ENCODE measurements around the gene ZNF880. TPM values are rescaled to one million over a fixed set of nuclear protein-coding genes. Genes with fewer than 3 reads are reported as not detected.

ZNF880 gene
- total and polyA plus RNA-seq, 2 donors (not counting 1 experiment from before 2014, with no cell fraction given): 34.1 to 35.7 TPM

- no peak overlapping the region for H2AFZ ChIP-seq (ENCODE audit: insufficient read depth, low read depth, low read length, poor library complexity, severe bottlenecking)
- no peaks in the 10 kb centered on the region for H3K36me3 ChIP-seq (replicated peaks in 1 of 2; ENCODE audit: control extremely low read depth in 1 of 2, control insufficient read depth in 1 of 2, extremely low read depth in 1 of 2, insufficient read depth in 2 of 2, low read length in 1 of 2)
- H3K27me3 ChIP-seq (replicated peaks in 1 of 4; ENCODE audit: control extremely low read depth in 1 of 4, control insufficient read depth in 3 of 4, insufficient read depth in 4 of 4, low read length in 3 of 4): no peaks in the 10 kb centered on the region
- peaks cover 3 to 41% (median 3%) of the 10 kb centered on the region in 3 donors for H3K9me3 ChIP-seq (ENCODE audit: control extremely low read depth in 1 of 3, control insufficient read depth in 2 of 3, insufficient read depth in 1 of 3, low read length in 2 of 3)
- no peak overlapping the region for H3K4me2 ChIP-seq (replicated peaks; ENCODE audit: low read depth, low read length, poor library complexity, severe bottlenecking)
- CTCF ChIA-PET: interaction anchor here (0.6 to 1.6 kb wide), 4 partner anchors 10 to 406 kb away, joined by 3 to 4 read pairs (median 4); no protein-coding TSS in a partner anchor
- Mint-ChIP-seq H3K4me1 (no peaks in the 10 kb centered on the region), H3K27me3 (no peaks in the 10 kb centered on the region), H3K27ac (no peak overlapping the region), H3K4me3 (no peak overlapping the region), H3K9me3 (ENCODE audit: insufficient read depth) (no peaks in the 10 kb centered on the region)
- TF ChIP-seq EZH2 (IDR thresholded peaks at IDR 0.05; ENCODE audit: borderline replicate concordance, insufficient read depth, low read depth, low read length, poor library complexity, severe bottlenecking) (no peak), CTCF (IDR thresholded peaks at IDR 0.05) (peak; percentile 57)
- WGBS (ENCODE audit: insufficient coverage): 41% methylated on average over 7 of the region's 8 CpGs
- H3K4me3 ChIP-seq (ENCODE audit: control extremely low read depth in 1 of 5, extremely low read depth in 1 of 5, insufficient read depth in 1 of 5, low read depth in 2 of 5, low read length in 4 of 5): no peak overlapping the region
- ATAC-seq (ENCODE audit: low read depth) (peak; percentile 73), DNase-seq (peak; percentile 61)
- POLR2A ChIA-PET: no interaction called here
- H4K20me1 ChIP-seq (ENCODE audit: control insufficient read depth, insufficient read depth, low read length, poor library complexity, severe bottlenecking): no peaks in the 10 kb centered on the region
- no peak overlapping the region for H3K27ac ChIP-seq (ENCODE audit: low read length in 2 of 2)
- H3K9ac ChIP-seq (ENCODE audit: low read length): no peak overlapping the region
- H3K4me1 ChIP-seq (ENCODE audit: control insufficient read depth in 2 of 2, insufficient read depth in 2 of 2, low read length in 2 of 2): no peaks in the 10 kb centered on the region
- intact Hi-C loops (cut with micrococcal nuclease): no loop called here
- H3K79me2 ChIP-seq (ENCODE audit: control insufficient read depth, insufficient read depth, low read length): no peaks in the 10 kb centered on the region
Measured at GRCh38 chr19:52343548-52343947, 26.2 kb upstream of the ZNF880 start.

GRCh38 chr19:52345162-52345561 lies 24.6 kb upstream of the ZNF880 start:
- ChIA-PET POLR2A (no interaction called here), CTCF (interaction anchor here (0.6 to 1.6 kb wide), 4 partner anchors 8 to 610 kb away, joined by 3 to 4 read pairs (median 3); no protein-coding TSS in a partner anchor)
- H3K4me1 ChIP-seq (ENCODE audit: control insufficient read depth in 2 of 2, insufficient read depth in 2 of 2, low read length in 2 of 2): no peaks in the 10 kb centered on the region
- H3K4me3 ChIP-seq (ENCODE audit: control extremely low read depth in 1 of 5, extremely low read depth in 1 of 5, insufficient read depth in 1 of 5, low read depth in 2 of 5, low read length in 4 of 5): no peak overlapping the region
- H3K9ac ChIP-seq (ENCODE audit: low read length): no peak overlapping the region
- WGBS (ENCODE audit: insufficient coverage): 94% methylated on average over 5 of the region's 6 CpGs
- Mint-ChIP-seq H3K27me3 (no peaks in the 10 kb centered on the region), H3K4me3 (no peak overlapping the region), H3K9me3 (ENCODE audit: insufficient read depth) (no peaks in the 10 kb centered on the region), H3K27ac (no peak overlapping the region), H3K4me1 (no peaks in the 10 kb centered on the region)
- DNase-seq: no peak
- H4K20me1 ChIP-seq (ENCODE audit: control insufficient read depth, insufficient read depth, low read length, poor library complexity, severe bottlenecking): no peaks in the 10 kb centered on the region
- intact Hi-C loops (cut with micrococcal nuclease): no loop called here
- no peak overlapping the region for H3K27ac ChIP-seq (ENCODE audit: low read length in 2 of 2)
- peaks cover 0 to 5% of the 10 kb centered on the region in 2 experiments for H3K36me3 ChIP-seq (replicated peaks in 1 of 2; ENCODE audit: control extremely low read depth in 1 of 2, control insufficient read depth in 1 of 2, extremely low read depth in 1 of 2, insufficient read depth in 2 of 2, low read length in 1 of 2)
- H3K4me2 ChIP-seq (replicated peaks; ENCODE audit: low read depth, low read length, poor library complexity, severe bottlenecking): no peak overlapping the region
- H3K9me3 ChIP-seq (ENCODE audit: control extremely low read depth in 1 of 3, control insufficient read depth in 2 of 3, insufficient read depth in 1 of 3, low read length in 2 of 3): peaks cover 3 to 42% (median 3%) of the 10 kb centered on the region in 3 donors
- no peak for ATAC-seq (ENCODE audit: low read depth)
- no peak for TF ChIP-seq CTCF (IDR thresholded peaks at IDR 0.05)
- no peak for TF ChIP-seq EZH2 (IDR thresholded peaks at IDR 0.05; ENCODE audit: borderline replicate concordance, insufficient read depth, low read depth, low read length, poor library complexity, severe bottlenecking)
- H3K27me3 ChIP-seq (replicated peaks in 1 of 4; ENCODE audit: control extremely low read depth in 1 of 4, control insufficient read depth in 3 of 4, insufficient read depth in 4 of 4, low read length in 3 of 4): no peaks in the 10 kb centered on the region
- H3K79me2 ChIP-seq (ENCODE audit: control insufficient read depth, insufficient read depth, low read length): no peaks in the 10 kb centered on the region
- H2AFZ ChIP-seq (ENCODE audit: insufficient read depth, low read depth, low read length, poor library complexity, severe bottlenecking): no peak overlapping the region

All from B cell (primary cell).